Prostate gland (tissue), 2 donors: ENCODE data around the gene FIG4.

Experiments used
- POLR2A ChIP-seq: fragments of 450-650 bp; IDR thresholded peaks from one replicate; pipeline ENCODE4 v1.6.1; 2016; ENCODE audit warnings: antibody characterized with exemption, mild to moderate bottlenecking
- TF ChIP-seq, protein P1 (sequence below), 4 experiments: fragments of 200-600 bp in 2 of 4; fragments of 450-650 bp in 2 of 4; sonication (generic) in 2 of 4; IDR thresholded peaks; 1 replicate in 3 of 4; 2 replicates in 1 of 4; pipeline ENCODE4 v1.5.1; 2016 to 2019; ENCODE audit warnings: antibody characterized with exemption in 4 of 4, mild to moderate bottlenecking in 2 of 4, moderate library complexity in 2 of 4

DNA sequence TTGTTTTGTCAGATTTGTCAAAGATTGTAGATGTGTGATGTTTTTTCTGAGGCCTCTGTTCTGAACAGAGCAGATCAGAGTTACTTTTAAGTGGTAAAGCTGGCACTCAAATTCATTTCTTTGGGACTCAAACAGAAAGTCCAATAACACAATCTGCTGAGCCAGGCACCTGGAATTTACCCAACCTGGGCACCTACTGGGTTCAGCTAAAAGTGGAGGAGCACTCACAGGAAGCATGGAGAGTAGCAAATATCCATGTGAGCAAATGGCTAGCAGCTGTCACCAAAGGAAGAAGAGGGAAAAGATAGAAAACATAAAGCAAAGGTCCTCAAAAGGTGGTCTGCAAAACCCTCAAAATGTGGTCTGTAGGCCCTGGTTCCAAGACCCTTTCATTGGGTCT is 116.8 kb downstream of the FIG4 start:
- TF ChIP-seq, protein P1, sequence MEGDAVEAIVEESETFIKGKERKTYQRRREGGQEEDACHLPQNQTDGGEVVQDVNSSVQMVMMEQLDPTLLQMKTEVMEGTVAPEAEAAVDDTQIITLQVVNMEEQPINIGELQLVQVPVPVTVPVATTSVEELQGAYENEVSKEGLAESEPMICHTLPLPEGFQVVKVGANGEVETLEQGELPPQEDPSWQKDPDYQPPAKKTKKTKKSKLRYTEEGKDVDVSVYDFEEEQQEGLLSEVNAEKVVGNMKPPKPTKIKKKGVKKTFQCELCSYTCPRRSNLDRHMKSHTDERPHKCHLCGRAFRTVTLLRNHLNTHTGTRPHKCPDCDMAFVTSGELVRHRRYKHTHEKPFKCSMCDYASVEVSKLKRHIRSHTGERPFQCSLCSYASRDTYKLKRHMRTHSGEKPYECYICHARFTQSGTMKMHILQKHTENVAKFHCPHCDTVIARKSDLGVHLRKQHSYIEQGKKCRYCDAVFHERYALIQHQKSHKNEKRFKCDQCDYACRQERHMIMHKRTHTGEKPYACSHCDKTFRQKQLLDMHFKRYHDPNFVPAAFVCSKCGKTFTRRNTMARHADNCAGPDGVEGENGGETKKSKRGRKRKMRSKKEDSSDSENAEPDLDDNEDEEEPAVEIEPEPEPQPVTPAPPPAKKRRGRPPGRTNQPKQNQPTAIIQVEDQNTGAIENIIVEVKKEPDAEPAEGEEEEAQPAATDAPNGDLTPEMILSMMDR (IDR thresholded peaks at IDR 0.05) = no peak
- TF ChIP-seq POLR2A = no peak
